Karpas-422 (cell line): ENCODE data around the gene MAG. TPM values are rescaled to one million over a fixed set of nuclear protein-coding genes. Genes with fewer than 3 reads are reported as not detected.

Source experiments
- DNase-seq: peaks from one replicate; pipeline ENCODE4 v3.0.0-alpha.2; 2015
- H2AFZ ChIP-seq: fragments of 200-600 bp; sonication (generic); 2 replicates; pipeline ENCODE4 v1.6.1; 2014; ENCODE audit warnings: antibody characterized with exemption, low read length, mixed read lengths
- H3K27ac ChIP-seq: fragments of 200-600 bp; sonication (generic); 2 replicates; pipeline ENCODE4 v1.5.1; 2014; ENCODE audit warnings: mild to moderate bottlenecking, low read length, moderate library complexity
- H3K27me3 ChIP-seq: fragments of 200-600 bp; sonication (generic); 2 replicates; pipeline ENCODE4 v1.6.1; 2014; ENCODE audit warnings: low read length, mixed read lengths
- H3K36me3 ChIP-seq: fragments of 200-600 bp; sonication (generic); 2 replicates; pipeline ENCODE4 v1.6.1; 2014; ENCODE audit warnings: low read length, mixed read lengths; ENCODE audit not compliant: insufficient read depth
- H3K4me1 ChIP-seq: fragments of 200-600 bp; sonication (generic); 2 replicates; pipeline ENCODE4 v1.6.1; 2014; ENCODE audit warnings: mild to moderate bottlenecking, low read length, mixed read lengths
- H3K4me2 ChIP-seq: fragments of 200-600 bp; sonication (generic); 2 replicates; pipeline ENCODE4 v1.6.1; 2014; ENCODE audit warnings: low read length, low read depth, mild to moderate bottlenecking; ENCODE audit not compliant: poor library complexity, severe bottlenecking
- H3K4me3 ChIP-seq: fragments of 200-600 bp; sonication (generic); 2 replicates; pipeline ENCODE4 v1.5.1; 2014; ENCODE audit warnings: mild to moderate bottlenecking, antibody characterized with exemption, low read length, mixed read lengths
- H3K79me2 ChIP-seq: fragments of 200-600 bp; sonication (generic); 2 replicates; pipeline ENCODE4 v1.6.1; 2014; ENCODE audit warnings: mild to moderate bottlenecking, low read length, mixed read lengths
- H3K9ac ChIP-seq: fragments of 200-600 bp; sonication (generic); 2 replicates; pipeline ENCODE4 v1.6.0; 2014; ENCODE audit warnings: low read length
- H3K9me2 ChIP-seq: fragments of 200-600 bp; sonication (generic), shearing (Covaris generic); replicated peaks from 2 replicates; pipeline ENCODE4 v1.6.0; 2014; ENCODE audit warnings: mild to moderate bottlenecking, low read length, moderate library complexity; ENCODE audit not compliant: insufficient read depth
- H3K9me3 ChIP-seq: fragments of 300-700, 200-600 bp; sonication (generic); 2 replicates; pipeline ENCODE4 v1.6.1; 2014; ENCODE audit warnings: low read length, mixed read lengths
- H4K20me1 ChIP-seq: fragments of 200-600 bp; sonication (generic); 2 replicates; pipeline ENCODE4 v1.6.1; 2014; ENCODE audit warnings: mild to moderate bottlenecking, antibody characterized with exemption, low read length, low read depth; ENCODE audit not compliant: insufficient read depth
- total RNA-seq: library from RNA; depleted of rRNA; stranded (reverse); fragments of >200 nt; shearing (Covaris generic); gene quantifications from 2 replicates; pipeline ENCODE4 v1.2.3, GENCODE V29; 2014; ENCODE audit warnings: low replicate concordance

MAG gene
- total RNA-seq, 1 experiment from 2014 or later = not detected

DNA sequence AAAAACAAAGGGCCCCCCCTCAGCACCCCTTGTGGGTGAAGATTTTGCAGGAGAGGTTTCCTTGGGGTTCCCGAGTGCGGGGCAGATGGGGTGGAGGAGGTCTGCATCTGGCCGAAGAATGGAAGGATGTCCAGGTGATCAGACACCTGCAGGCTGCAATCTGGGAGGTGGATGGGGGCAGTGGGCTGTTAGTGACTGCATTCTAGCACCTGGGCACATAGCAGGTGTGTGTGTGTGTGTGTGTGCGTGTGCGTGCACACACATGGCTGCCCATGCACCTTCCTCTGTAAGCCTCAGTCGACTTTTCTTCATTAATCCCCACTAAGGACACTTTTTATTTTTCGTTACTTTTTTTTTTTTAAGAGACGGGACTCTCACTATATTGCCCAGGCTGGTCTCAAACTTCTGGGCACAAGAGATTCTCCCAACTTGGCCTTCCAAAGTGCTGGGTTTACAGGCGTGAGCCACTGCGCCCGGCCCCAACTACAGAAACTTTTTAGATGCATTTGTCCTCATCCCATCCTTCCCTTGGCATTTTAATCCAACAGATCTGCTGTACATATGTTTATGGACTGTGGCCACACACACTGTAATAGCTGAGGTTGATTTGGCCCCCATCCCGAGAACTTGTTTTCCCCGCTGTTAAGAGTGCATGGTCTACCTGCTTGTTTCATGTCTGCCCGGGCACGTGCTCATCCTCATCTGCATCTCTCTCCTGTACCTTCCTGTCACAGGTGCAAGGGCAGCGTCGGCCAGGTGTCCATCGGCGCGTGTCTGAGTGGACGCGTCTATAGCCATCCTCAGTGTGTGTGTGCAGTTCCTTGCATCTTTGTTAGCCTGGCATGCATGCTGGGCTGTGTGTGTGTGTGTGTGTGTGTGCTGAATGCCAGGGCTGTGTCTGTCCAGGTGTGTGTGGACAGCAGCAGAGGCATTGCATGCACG lies 731 bp downstream of the MAG start:
- Histone ChIP-seq H3K79me2 (no peaks in the 10 kb centered on the region), H3K27ac (no peak overlapping the region), H3K4me1 (peaks cover 55% of the 10 kb centered on the region)

DNA sequence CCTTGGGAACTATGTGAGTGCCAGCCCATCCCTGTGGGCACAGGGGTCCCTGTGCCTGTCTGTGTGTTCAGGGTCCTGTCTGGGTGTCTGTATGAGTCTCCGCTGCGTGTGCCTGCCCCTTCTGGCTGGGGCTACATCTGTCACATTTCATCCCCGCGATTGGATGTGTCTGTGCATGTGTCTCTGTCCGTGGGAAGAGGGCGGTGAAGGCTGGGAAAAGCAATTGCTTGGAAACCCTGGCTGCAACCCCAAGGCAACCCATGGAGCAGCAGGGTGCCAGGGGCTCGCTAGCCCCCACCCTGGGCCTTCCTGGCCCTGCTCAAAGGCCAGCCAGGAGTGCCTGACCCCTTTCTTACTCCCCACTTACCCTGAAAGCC lies 1.4 kb downstream of the MAG start:
- Histone ChIP-seq H3K4me3 (no peak overlapping the region), H3K4me1 (peaks cover 55% of the 10 kb centered on the region), H2AFZ (no peak overlapping the region), H3K36me3 (no peaks in the 10 kb centered on the region), H3K27me3 (no peaks in the 10 kb centered on the region), H3K79me2 (no peaks in the 10 kb centered on the region), H3K9me2 (no peaks in the 10 kb centered on the region), H3K4me2 (no peak overlapping the region), H3K9me3 (no peaks in the 10 kb centered on the region), H3K27ac (no peak overlapping the region), H4K20me1 (no peaks in the 10 kb centered on the region), H3K9ac (no peak overlapping the region)
- DNase-seq = no peak

More for the DNA sequence above, 731 bp downstream of the MAG start:
- H3K4me3 ChIP-seq = no peak overlapping the region
- no peaks in the 10 kb centered on the region for H3K9me3 ChIP-seq
- H3K9me2 ChIP-seq = no peaks in the 10 kb centered on the region
- no peaks in the 10 kb centered on the region for H3K36me3 ChIP-seq
- H2AFZ ChIP-seq = no peak overlapping the region
- H3K27me3 ChIP-seq = no peaks in the 10 kb centered on the region
- H3K9ac ChIP-seq = no peak overlapping the region
- no peaks in the 10 kb centered on the region for H4K20me1 ChIP-seq
- DNase-seq = no peak
- no peak overlapping the region for H3K4me2 ChIP-seq

DNA sequence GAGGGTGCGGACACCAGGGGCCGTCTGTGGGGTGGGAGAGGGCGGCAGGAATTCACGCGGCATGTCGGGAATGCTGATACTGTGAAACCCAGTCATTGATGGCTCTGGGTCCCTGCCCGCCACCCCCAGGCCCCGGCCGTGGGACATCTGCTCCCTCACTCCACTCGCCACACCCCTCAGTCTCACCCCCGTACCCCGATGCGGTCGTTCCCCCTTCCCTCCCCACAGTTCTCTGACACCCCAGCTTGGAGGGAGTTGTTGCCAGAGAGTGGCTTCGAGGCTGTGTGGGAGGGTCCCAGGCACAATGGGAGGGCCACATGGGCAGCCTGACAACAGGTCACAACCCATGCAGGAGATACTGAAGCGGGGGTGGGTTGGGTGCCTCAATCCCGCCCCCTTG lies 1.8 kb downstream of the MAG start:
- Histone ChIP-seq H3K4me3 (no peak overlapping the region), H3K79me2 (no peaks in the 10 kb centered on the region), H4K20me1 (no peaks in the 10 kb centered on the region), H3K36me3 (no peaks in the 10 kb centered on the region), H3K4me2 (no peak overlapping the region), H3K4me1 (peaks cover 55% of the 10 kb centered on the region), H3K9me2 (no peaks in the 10 kb centered on the region), H3K27ac (no peak overlapping the region), H3K9ac (no peak overlapping the region), H3K27me3 (no peaks in the 10 kb centered on the region), H2AFZ (no peak overlapping the region), H3K9me3 (no peaks in the 10 kb centered on the region)
- no peak for DNase-seq

DNA sequence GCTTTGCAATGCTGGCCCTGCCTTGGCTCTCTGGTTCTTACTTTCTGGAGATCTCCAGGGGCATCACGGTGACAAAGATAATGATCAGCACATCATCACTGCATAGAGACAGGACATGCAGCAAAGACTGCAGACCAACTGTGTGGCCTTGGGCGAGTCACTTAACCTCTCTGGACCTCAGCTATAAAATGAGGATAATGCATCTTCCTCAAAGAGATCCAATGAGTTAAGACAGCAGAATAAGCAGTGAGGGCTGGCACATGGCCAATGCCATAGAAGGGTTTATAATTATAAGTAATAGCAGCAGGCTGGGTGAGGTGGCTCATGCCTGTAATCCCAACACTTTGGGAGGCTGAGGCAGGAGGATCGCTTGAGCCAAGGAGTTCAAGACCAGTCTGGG lies 2.4 kb downstream of the MAG start:
- no peak overlapping the region for H3K27ac ChIP-seq
- H3K79me2 ChIP-seq = no peaks in the 10 kb centered on the region
- no peaks in the 10 kb centered on the region for H3K36me3 ChIP-seq
- no peaks in the 10 kb centered on the region for H3K27me3 ChIP-seq
- no peak for DNase-seq
- no peak overlapping the region for H2AFZ ChIP-seq
- peaks cover 55% of the 10 kb centered on the region for H3K4me1 ChIP-seq
- no peaks in the 10 kb centered on the region for H4K20me1 ChIP-seq
- no peak overlapping the region for H3K4me2 ChIP-seq
- H3K4me3 ChIP-seq = no peak overlapping the region
- no peak overlapping the region for H3K9ac ChIP-seq
- H3K9me2 ChIP-seq = no peaks in the 10 kb centered on the region
- H3K9me3 ChIP-seq = no peaks in the 10 kb centered on the region

DNA sequence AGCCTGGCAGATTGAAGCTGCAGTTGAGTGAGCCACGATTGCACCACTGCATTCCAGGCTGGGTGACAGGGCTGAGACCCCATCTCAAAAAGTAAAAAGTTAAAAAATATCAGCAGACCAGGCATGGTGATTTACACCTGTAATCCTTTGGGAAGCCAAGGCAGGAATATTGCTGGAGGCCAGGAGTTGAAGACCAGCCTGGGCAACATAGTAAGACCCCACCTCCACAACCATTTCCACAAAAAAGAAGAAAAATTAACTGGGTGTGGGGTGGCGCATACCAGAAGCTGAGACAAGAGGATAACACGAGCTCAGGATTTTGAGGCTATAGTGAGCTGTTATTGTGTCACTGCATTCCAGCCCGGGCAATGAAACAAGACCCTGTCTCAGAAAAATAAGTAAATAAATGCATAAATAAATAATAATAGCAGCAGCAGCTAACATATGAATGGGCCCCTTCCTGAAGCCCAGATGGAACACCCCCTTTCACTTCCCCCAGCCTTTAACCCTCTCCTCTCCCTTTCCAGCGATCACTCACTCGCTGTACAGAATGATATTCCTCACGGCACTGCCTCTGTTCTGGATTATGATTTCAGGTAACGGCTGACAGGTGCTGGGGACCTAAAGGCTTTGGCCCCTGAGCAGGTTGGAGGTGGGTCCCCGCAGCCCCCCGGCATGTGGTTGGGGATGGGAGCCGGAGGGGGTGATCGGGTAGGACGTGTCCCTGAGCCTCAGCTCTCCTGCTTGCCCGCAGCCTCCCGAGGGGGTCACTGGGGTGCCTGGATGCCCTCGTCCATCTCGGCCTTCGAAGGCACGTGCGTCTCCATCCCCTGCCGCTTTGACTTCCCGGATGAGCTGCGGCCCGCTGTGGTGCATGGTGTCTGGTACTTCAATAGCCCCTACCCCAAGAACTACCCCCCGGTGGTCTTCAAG lies 3.2 kb downstream of the MAG start:
- H3K27ac ChIP-seq = peak overlapping the region; percentile 68; the same call in 1 of the 2 replicates
- no peaks in the 10 kb centered on the region for H3K9me3 ChIP-seq
- H3K4me1 ChIP-seq = peaks cover 55% of the 10 kb centered on the region
- H2AFZ ChIP-seq = no peak overlapping the region
- peak overlapping the region; percentile 34; the same call in 1 of the 2 replicates for H3K4me3 ChIP-seq
- H3K36me3 ChIP-seq = no peaks in the 10 kb centered on the region
- no peaks in the 10 kb centered on the region for H3K27me3 ChIP-seq
- no peaks in the 10 kb centered on the region for H4K20me1 ChIP-seq
- H3K4me2 ChIP-seq = peak overlapping the region; percentile 63
- no peaks in the 10 kb centered on the region for H3K9me2 ChIP-seq
- 0 out of 2 replicates have a peak overlapping the region, but pooled peaks have one; percentile 37 for H3K9ac ChIP-seq
- no peak for DNase-seq
- no peaks in the 10 kb centered on the region for H3K79me2 ChIP-seq

DNA sequence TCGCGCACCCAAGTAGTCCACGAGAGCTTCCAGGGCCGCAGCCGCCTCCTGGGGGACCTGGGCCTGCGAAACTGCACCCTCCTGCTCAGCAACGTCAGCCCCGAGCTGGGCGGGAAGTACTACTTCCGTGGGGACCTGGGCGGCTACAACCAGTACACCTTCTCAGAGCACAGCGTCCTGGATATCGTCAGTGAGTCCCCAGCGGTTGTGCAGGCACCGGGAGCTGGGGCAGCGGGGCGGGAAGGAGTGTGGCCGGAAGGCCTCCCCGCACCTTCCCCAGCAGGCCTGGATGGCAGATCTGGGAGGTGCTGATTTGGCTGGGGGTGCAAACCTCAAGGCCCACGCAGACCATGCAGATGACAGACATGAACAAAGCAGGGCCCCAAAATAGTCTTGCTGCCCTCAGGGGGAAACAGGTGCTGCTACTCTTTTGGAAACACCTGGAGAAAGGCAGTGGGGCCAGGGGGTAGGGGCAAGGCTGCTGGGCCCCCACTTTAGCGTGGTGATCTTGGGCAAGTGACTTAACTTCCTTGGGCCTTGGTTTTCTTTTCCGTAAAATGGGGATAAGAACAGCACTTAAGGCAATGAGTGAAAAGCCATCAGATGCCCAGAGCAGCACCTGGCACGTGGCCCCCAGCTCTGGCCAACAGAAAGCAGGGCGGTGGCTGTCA lies 4.0 kb downstream of the MAG start:
- peak overlapping the region; percentile 34; the same call in 1 of the 2 replicates for H3K4me3 ChIP-seq

DNA sequence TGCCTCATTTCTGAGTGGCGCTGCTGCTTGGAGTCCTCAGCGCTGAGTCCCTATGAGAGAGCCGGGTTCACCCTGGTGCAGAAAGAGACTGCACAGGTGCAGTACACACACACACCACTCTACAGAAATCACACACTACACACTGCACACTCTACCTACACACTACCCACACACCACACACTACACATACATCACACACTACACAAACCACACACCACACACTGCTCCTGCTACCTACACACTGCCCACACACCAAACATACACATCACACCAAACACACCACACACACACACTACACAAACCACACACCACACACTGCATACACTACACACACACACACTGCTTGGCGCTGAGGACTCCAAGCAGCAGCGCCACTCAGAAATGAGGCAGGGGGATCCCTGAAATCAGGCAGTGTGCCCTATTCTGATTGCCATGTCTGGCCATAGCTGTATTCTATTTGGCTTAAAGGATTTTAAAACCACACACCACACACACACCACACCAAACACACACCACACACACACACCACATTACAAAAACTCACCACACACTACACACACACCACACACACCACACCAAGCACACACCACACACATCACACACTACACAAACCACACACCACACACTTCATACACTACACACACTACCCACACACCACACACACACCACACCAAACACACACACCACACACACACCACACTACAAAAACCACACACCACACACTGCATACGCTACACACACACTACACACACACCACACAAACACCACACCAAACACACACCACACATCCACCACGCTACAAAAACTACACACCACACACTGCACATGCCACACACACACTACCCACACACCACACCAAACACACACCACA lies 4.9 kb downstream of the MAG start:
- peak; percentile 63 for DNase-seq
- Histone ChIP-seq H3K9me2 (no peaks in the 10 kb centered on the region), H3K9ac (peak overlapping the region; percentile 21), H3K4me3 (peak overlapping the region; percentile 34; the same call in 1 of the 2 replicates), H3K4me1 (peaks cover 46% of the 10 kb centered on the region), H3K36me3 (no peaks in the 10 kb centered on the region), H2AFZ (no peak overlapping the region), H3K27me3 (no peaks in the 10 kb centered on the region), H3K4me2 (peak overlapping the region; percentile 63), H4K20me1 (no peaks in the 10 kb centered on the region), H3K27ac (peak overlapping the region; percentile 68), H3K79me2 (no peaks in the 10 kb centered on the region), H3K9me3 (no peaks in the 10 kb centered on the region)

More for the DNA sequence above, 4.0 kb downstream of the MAG start:
- no peaks in the 10 kb centered on the region for H3K36me3 ChIP-seq
- no peaks in the 10 kb centered on the region for H3K9me3 ChIP-seq
- H3K9ac ChIP-seq = peak overlapping the region; percentile 37
- H3K79me2 ChIP-seq = no peaks in the 10 kb centered on the region
- no peak overlapping the region for H2AFZ ChIP-seq
- H3K27ac ChIP-seq = peak overlapping the region; percentile 68
- H3K27me3 ChIP-seq = no peaks in the 10 kb centered on the region
- H3K4me1 ChIP-seq = peaks cover 55% of the 10 kb centered on the region
- H3K9me2 ChIP-seq = no peaks in the 10 kb centered on the region
- peak; percentile 89 for DNase-seq
- H4K20me1 ChIP-seq = no peaks in the 10 kb centered on the region
- H3K4me2 ChIP-seq = peak overlapping the region; percentile 63
